Kidney (tissue), 14 donors: ENCODE results near the gene DNMT1. TPM values are rescaled to one million over a fixed set of nuclear protein-coding genes. Genes with fewer than 3 reads are reported as not detected.

Experiments used
- DNase-seq, 5 donors: peaks; one replicate each; pipeline ENCODE4 v3.0.0-alpha.2; 2013 to 2020
- FAIRE-seq: peaks from 2 replicates; lab custom pipeline; 2012; peaks lifted over from hg19 to GRCh38; lab: Jason Lieb, UNC
- H3K27ac ChIP-seq, 2 donors: one replicate each; pipeline ENCODE4 v1.7.0; 2013; ENCODE audit warnings: low read depth in 2 of 2, low read length in 2 of 2, inconsistent platforms in 1 of 2
- H3K27me3 ChIP-seq: one replicate; pipeline ENCODE4 v1.7.1; 2013; ENCODE audit warnings: low read length, inconsistent platforms; ENCODE audit not compliant: control insufficient read depth, insufficient read depth
- H3K36me3 ChIP-seq, 3 donors: one replicate each; pipeline versions ENCODE4 v1.7.0 to v1.7.1; 2013; ENCODE audit warnings: low read length in 3 of 3, control low read depth in 1 of 3, inconsistent platforms in 1 of 3; ENCODE audit not compliant: insufficient read depth in 3 of 3, control insufficient read depth in 2 of 3
- H3K4me1 ChIP-seq, 3 donors: one replicate each; pipeline versions ENCODE4 v1.7.0 to v1.7.1; 2013; ENCODE audit warnings: low read length in 3 of 3, inconsistent platforms in 1 of 3, low read depth in 1 of 3; ENCODE audit not compliant: control insufficient read depth in 2 of 3, insufficient read depth in 2 of 3
- H3K4me3 ChIP-seq, 3 donors: one replicate each; pipeline versions ENCODE4 v1.7.0 to v1.8.1; 2013; ENCODE audit warnings: low read length in 3 of 3, control low read depth in 1 of 3, inconsistent platforms in 1 of 3
- H3K9ac ChIP-seq, 3 donors: one replicate each; pipeline versions ENCODE4 v1.7.0 to v1.7.1; 2013; ENCODE audit warnings: low read length in 3 of 3, control low read depth in 1 of 3, inconsistent platforms in 1 of 3
- H3K9me3 ChIP-seq, 3 donors: one replicate each; pipeline versions ENCODE4 v1.7.0 to v1.7.1; 2013; ENCODE audit warnings: low read length in 3 of 3, control low read depth in 1 of 3, inconsistent platforms in 1 of 3; ENCODE audit not compliant: control insufficient read depth in 2 of 3, insufficient read depth in 1 of 3
- CTCF ChIP-seq: IDR thresholded peaks from 3 replicates; pipeline ENCODE4 v1.5.1; 2012; ENCODE audit warnings: mild to moderate bottlenecking, moderate library complexity, borderline replicate concordance; ENCODE audit not compliant: insufficient read depth; ENCODE audit errors: extremely low read depth
- intact Hi-C: fragments of 100-400 bp; cut with DNase I; formaldehyde crosslinking; loops from one replicate; pipeline ENCODE4 v1.11.1; 2022
- polyA plus RNA-seq: library from polyadenylated mRNA; stranded (reverse); fragments of 350-450 nt; fragmentation: Illumina TruSeq; extraction: RNeasy Lipid Tissue Mini Kit (QIAGEN cat#74804); gene quantifications from one replicate; pipeline ENCODE4 v1.2.3, GENCODE V29; 2014; ENCODE audit warnings: low read depth, low replicate concordance; ENCODE audit not compliant: insufficient read depth
- total RNA-seq: library from RNA; stranded (reverse); fragmentation: NEBNext Ultra II Directional; extraction: Animal tissue kit (Norgen Biotek cat#: 25700); gene quantifications from one replicate; pipeline ENCODE4 v1.2.1, GENCODE V29; 2021
- donor health status: control.
- donor health status: control.
- donor health status: control.
- donor health status: control.
- donor health status: control.
- donor health status: DM: yes; HTN: yes; CAD: no.
- donor health status: Normal renal cell carcinoma (clear cell type).

DNMT1 gene
- total and polyA plus RNA-seq, 2 donors from 2014 or later, result 15.3 to 64.6 TPM

GRCh38 chr19:10191347-10191746 is 3.4 kb downstream of the DNMT1 start:
- FAIRE-seq, result no peak
- no peaks in the 10 kb centered on the region for H3K9me3 ChIP-seq
- no peak overlapping the region for H3K4me3 ChIP-seq
- no peak for TF ChIP-seq CTCF
- peak in 2 of 5 donors; percentile 7 to 10 for DNase-seq
- no peak overlapping the region for H3K27ac ChIP-seq
- H3K36me3 ChIP-seq, result peaks cover 0 to 2% (median 0%) of the 10 kb centered on the region in 3 donors
- intact Hi-C loops, result no loop called here
- H3K9ac ChIP-seq, result no peak overlapping the region
- H3K4me1 ChIP-seq, result peaks cover 0 to 7% (median 0%) of the 10 kb centered on the region in 3 donors
- H3K27me3 ChIP-seq, result no peaks in the 10 kb centered on the region

GRCh38 chr19:10190026-10190425 is 4.7 kb downstream of the DNMT1 start:
- Histone ChIP-seq H3K36me3 (peaks cover 0 to 2% (median 0%) of the 10 kb centered on the region in 3 donors), H3K27me3 (no peaks in the 10 kb centered on the region), H3K4me3 (no peak overlapping the region), H3K27ac (no peak overlapping the region), H3K9ac (no peak overlapping the region), H3K9me3 (no peaks in the 10 kb centered on the region), H3K4me1 (peaks cover 0 to 5% (median 0%) of the 10 kb centered on the region in 3 donors)
- DNase-seq, result peak in 1 of 5 donors; percentile 1
- no peak for TF ChIP-seq CTCF
- intact Hi-C loops, result no loop called here
- no peak for FAIRE-seq

- Histone ChIP-seq H3K9me3 (no peaks in the 10 kb centered on the region), H3K9ac (no peak overlapping the region), H3K27ac (no peak overlapping the region), H3K36me3 (peaks cover 0 to 2% (median 0%) of the 10 kb centered on the region in 3 donors), H3K27me3 (no peaks in the 10 kb centered on the region), H3K4me1 (peaks cover 0 to 4% (median 0%) of the 10 kb centered on the region in 3 donors), H3K4me3 (no peak overlapping the region)
- peak in 1 of 5 donors; percentile 3 for DNase-seq
- no peak for FAIRE-seq
- intact Hi-C loops, result no loop called here
- TF ChIP-seq CTCF, result no peak
These were observed 5.1 kb downstream of the DNMT1 start for GRCh38 chr19:10189616-10190015.

GRCh38 chr19:10187315-10187714 is 7.4 kb downstream of the DNMT1 start:
- Histone ChIP-seq H3K36me3 (peaks cover 0 to 2% (median 0%) of the 10 kb centered on the region in 3 donors), H3K4me3 (no peak overlapping the region), H3K27ac (no peak overlapping the region), H3K9ac (no peak overlapping the region), H3K9me3 (no peaks in the 10 kb centered on the region), H3K4me1 (no peaks in the 10 kb centered on the region), H3K27me3 (no peaks in the 10 kb centered on the region)
- TF ChIP-seq CTCF, result no peak
- peak in 1 of 5 donors; percentile 26 for DNase-seq
- intact Hi-C loops, result no loop called here
- FAIRE-seq, result no peak
